Transverse colon (tissue), 4 donors: Measurements from ENCODE around the gene TMEM184A. TPM values are rescaled to one million over a fixed set of nuclear protein-coding genes. Genes with fewer than 3 reads are reported as not detected.

Source experiments
- DNase-seq: peaks from one replicate; pipeline ENCODE4 v3.0.0-alpha.2; 2019
- H3K27ac ChIP-seq, 4 donors: fragments of 200-600 bp; sonication (generic); 2 replicates each; pipeline ENCODE4 v1.5.1; 2016 to 2018; ENCODE audit warnings: inconsistent platforms in 4 of 4
- H3K27me3 ChIP-seq: fragments of 200-600 bp; sonication (generic); 2 replicates; pipeline ENCODE4 v1.5.1; 2017; ENCODE audit warnings: inconsistent platforms
- H3K36me3 ChIP-seq, 4 donors: fragments of 200-600 bp; sonication (generic); 2 replicates each; pipeline ENCODE4 v1.5.1; 2017 to 2019; ENCODE audit warnings: inconsistent platforms in 4 of 4
- H3K4me1 ChIP-seq, 4 donors: fragments of 200-600 bp; sonication (generic); 2 replicates each; pipeline ENCODE4 v1.5.1; 2017 to 2020; ENCODE audit warnings: inconsistent platforms in 4 of 4
- H3K4me3 ChIP-seq, 4 donors: fragments of 200-600 bp; sonication (generic); 1 replicate in 1 of 4; 2 replicates in 3 of 4; pipeline versions ENCODE4 v1.5.1 to v1.6.1; 2017 to 2019; ENCODE audit warnings: inconsistent platforms in 4 of 4
- H3K9me3 ChIP-seq, 2 donors: fragments of 200-600 bp; sonication (generic); 2 replicates each; pipeline ENCODE4 v1.5.1; 2017 to 2019; ENCODE audit warnings: inconsistent platforms in 2 of 2
- CTCF ChIP-seq, 5 experiments: fragments of 200-600 bp in 3 of 5; fragments of 450-650 bp in 2 of 5; sonication (generic) in 3 of 5; IDR thresholded peaks; 1 replicate in 2 of 5; 2 replicates in 3 of 5; pipeline ENCODE4 v1.5.1; 2016 to 2017; ENCODE audit warnings: antibody characterized with exemption in 5 of 5, inconsistent platforms in 3 of 5, mild to moderate bottlenecking in 2 of 5, moderate library complexity in 1 of 5
- EP300 ChIP-seq: sonication (generic); formaldehyde crosslinking; IDR thresholded peaks from one replicate; pipeline ENCODE4 v1.6.1; 2017; ENCODE audit warnings: antibody characterized with exemption, low read depth
- POLR2A ChIP-seq: fragments of 450-650 bp; IDR thresholded peaks from one replicate; pipeline ENCODE4 v1.6.1; 2016; ENCODE audit warnings: antibody characterized with exemption, mild to moderate bottlenecking, moderate library complexity
- POLR2AphosphoS5 ChIP-seq, 3 donors: sonication (generic); formaldehyde crosslinking; IDR thresholded peaks; one replicate each; pipeline ENCODE4 v1.6.1; 2016; ENCODE audit warnings: antibody characterized with exemption in 3 of 3
- WGBS, 2 donors: methylation state at CpG; one replicate each; pipeline ENCODE4 v1.1.5; 2018; ENCODE audit warnings: low coverage in 1 of 2; 5-methylcytosine and 5-hydroxymethylcytosine counted together
- in situ Hi-C, 4 donors: fragments of 200-750 bp; cut with MboI; loops; one replicate each; pipeline versions ENCODE4 v1.15.0 to v1.15.1; 2017; ENCODE audit warnings: low sequenced_read_pairs in 3 of 4, low pct_ligation_motif_present in 1 of 4, low pct_unique_long_range_greater_than_20kb in 1 of 4
- intact Hi-C: fragments of 100-400 bp; cut with DNase I; formaldehyde crosslinking; loops from one replicate; pipeline ENCODE4 v1.15.1; 2023; ENCODE audit warnings: low total_unique reads
- total RNA-seq, 4 donors: library from RNA; depleted of rRNA; stranded (reverse); fragments of >200 nt; gene quantifications; one replicate each; pipeline ENCODE4 v1.1.0, GENCODE V29; 2016

TMEM184A gene
- total RNA-seq, 4 donors from 2014 or later: 49.9 to 151 (median 94.1) TPM

GRCh38 chr7:1555046-1555812, 776 bp downstream of the TMEM184A start:
- H3K9me3 ChIP-seq: no peaks in the 10 kb centered on the region
- H3K4me3 ChIP-seq: peak overlapping the region in 3 of 4 donors; percentile 30 to 44 (median 38)
- intact Hi-C loops: no loop called here
- in situ Hi-C loops: no loop called here
- DNase-seq: peak; percentile 89
- no peaks in the 10 kb centered on the region for H3K36me3 ChIP-seq
- TF ChIP-seq POLR2A (peak; percentile 51), POLR2AphosphoS5 (IDR thresholded peaks at IDR 0.05) (peak; percentile 51 to 87 (median 85)), CTCF (IDR thresholded peaks at IDR 0.05) (peak in 2 of 5 experiments; percentile 20 to 37), EP300 (no peak)
- peak overlapping the region; percentile 85 to 94 (median 89) for H3K27ac ChIP-seq
- WGBS, 2 donors: 24% methylated on average over 30 of the region's 35 CpGs; no CpG with 5 or more reads in 1 of the 2 donors
- H3K4me1 ChIP-seq: peaks cover 0 to 41% (median 25%) of the 10 kb centered on the region in 4 donors
- no peaks in the 10 kb centered on the region for H3K27me3 ChIP-seq

- in situ Hi-C loops: no loop called here
- H3K27ac ChIP-seq: peak overlapping the region; percentile 85 to 94 (median 89)
- no peak for DNase-seq
- 75% methylated on average over 20 of the region's 20 CpGs; no CpG with 5 or more reads in 1 of the 2 donors for WGBS, 2 donors
- peak overlapping the region in 3 of 4 donors; percentile 30 to 44 (median 38) for H3K4me3 ChIP-seq
- intact Hi-C loops: no loop called here
- H3K4me1 ChIP-seq: peaks cover 0 to 34% (median 25%) of the 10 kb centered on the region in 4 donors
- no peak for TF ChIP-seq EP300
- no peak for TF ChIP-seq POLR2A
- TF ChIP-seq POLR2AphosphoS5 (IDR thresholded peaks at IDR 0.05): no peak
- TF ChIP-seq CTCF (IDR thresholded peaks at IDR 0.05): no peak
- no peaks in the 10 kb centered on the region for H3K9me3 ChIP-seq
- H3K36me3 ChIP-seq: no peaks in the 10 kb centered on the region
- H3K27me3 ChIP-seq: no peaks in the 10 kb centered on the region
Measured at GRCh38 chr7:1554333-1555045, 1.5 kb downstream of the TMEM184A start.

- 90% methylated on average over 28 of the region's 28 CpGs; no CpG with 5 or more reads in 1 of the 2 donors for WGBS, 2 donors
- in situ Hi-C loops (no loop called here), intact Hi-C loops (no loop called here)
- no peak for TF ChIP-seq POLR2AphosphoS5 (IDR thresholded peaks at IDR 0.05)
- TF ChIP-seq POLR2A: no peak
- TF ChIP-seq EP300: no peak
- no peak for TF ChIP-seq CTCF (IDR thresholded peaks at IDR 0.05)
- Histone ChIP-seq H3K4me1 (peaks cover 0 to 26% (median 21%) of the 10 kb centered on the region in 4 donors), H3K4me3 (no peak overlapping the region), H3K27me3 (no peaks in the 10 kb centered on the region), H3K27ac (peak overlapping the region in 1 of 4 donors; percentile 94), H3K9me3 (no peaks in the 10 kb centered on the region), H3K36me3 (no peaks in the 10 kb centered on the region)
- no peak for DNase-seq
Measured at GRCh38 chr7:1553512-1554210, 2.3 kb downstream of the TMEM184A start.

- Histone ChIP-seq H3K4me1 (peaks cover 0 to 22% (median 20%) of the 10 kb centered on the region in 4 donors), H3K27ac (no peak overlapping the region), H3K27me3 (no peaks in the 10 kb centered on the region), H3K36me3 (no peaks in the 10 kb centered on the region), H3K9me3 (no peaks in the 10 kb centered on the region), H3K4me3 (no peak overlapping the region)
- intact Hi-C loops (no loop called here), in situ Hi-C loops (no loop called here)
- TF ChIP-seq POLR2AphosphoS5 (IDR thresholded peaks at IDR 0.05) (no peak), CTCF (IDR thresholded peaks at IDR 0.05) (no peak), EP300 (no peak), POLR2A (no peak)
- WGBS, 2 donors: 40 to 88% methylated on average over 1 to 7 of the region's 7 CpGs
- DNase-seq: no peak
Measured at GRCh38 chr7:1552200-1552599, 3.8 kb downstream of the TMEM184A start.
